ENCODE results near the gene RIMBP2. TPM values are rescaled to one million over a fixed set of nuclear protein-coding genes. Genes with fewer than 3 reads are reported as not detected.

RIMBP2 gene
- total and polyA plus RNA-seq, 2 donors (not counting 1 experiment from before 2014, with no cell fraction given), result 0.17 TPM; not detected in 1

GRCh38 chr12:130552483-130552996 lies 163.6 kb downstream of the RIMBP2 start:
- H3K36me3 ChIP-seq (ENCODE audit: control insufficient read depth, insufficient read depth, low read length), result no peaks in the 10 kb centered on the region
- TF ChIP-seq, protein P1, sequence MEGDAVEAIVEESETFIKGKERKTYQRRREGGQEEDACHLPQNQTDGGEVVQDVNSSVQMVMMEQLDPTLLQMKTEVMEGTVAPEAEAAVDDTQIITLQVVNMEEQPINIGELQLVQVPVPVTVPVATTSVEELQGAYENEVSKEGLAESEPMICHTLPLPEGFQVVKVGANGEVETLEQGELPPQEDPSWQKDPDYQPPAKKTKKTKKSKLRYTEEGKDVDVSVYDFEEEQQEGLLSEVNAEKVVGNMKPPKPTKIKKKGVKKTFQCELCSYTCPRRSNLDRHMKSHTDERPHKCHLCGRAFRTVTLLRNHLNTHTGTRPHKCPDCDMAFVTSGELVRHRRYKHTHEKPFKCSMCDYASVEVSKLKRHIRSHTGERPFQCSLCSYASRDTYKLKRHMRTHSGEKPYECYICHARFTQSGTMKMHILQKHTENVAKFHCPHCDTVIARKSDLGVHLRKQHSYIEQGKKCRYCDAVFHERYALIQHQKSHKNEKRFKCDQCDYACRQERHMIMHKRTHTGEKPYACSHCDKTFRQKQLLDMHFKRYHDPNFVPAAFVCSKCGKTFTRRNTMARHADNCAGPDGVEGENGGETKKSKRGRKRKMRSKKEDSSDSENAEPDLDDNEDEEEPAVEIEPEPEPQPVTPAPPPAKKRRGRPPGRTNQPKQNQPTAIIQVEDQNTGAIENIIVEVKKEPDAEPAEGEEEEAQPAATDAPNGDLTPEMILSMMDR (conservative IDR thresholded peaks at IDR 0.05 in 1 of 2, IDR thresholded peaks at IDR 0.05 in 1 of 2; ENCODE audit: low read depth in 1 of 2, low read length in 2 of 2), result no peak
- TF ChIP-seq EZH2 (IDR thresholded peaks at IDR 0.05; ENCODE audit: low read length, missing control alignments), result no peak

DNA sequence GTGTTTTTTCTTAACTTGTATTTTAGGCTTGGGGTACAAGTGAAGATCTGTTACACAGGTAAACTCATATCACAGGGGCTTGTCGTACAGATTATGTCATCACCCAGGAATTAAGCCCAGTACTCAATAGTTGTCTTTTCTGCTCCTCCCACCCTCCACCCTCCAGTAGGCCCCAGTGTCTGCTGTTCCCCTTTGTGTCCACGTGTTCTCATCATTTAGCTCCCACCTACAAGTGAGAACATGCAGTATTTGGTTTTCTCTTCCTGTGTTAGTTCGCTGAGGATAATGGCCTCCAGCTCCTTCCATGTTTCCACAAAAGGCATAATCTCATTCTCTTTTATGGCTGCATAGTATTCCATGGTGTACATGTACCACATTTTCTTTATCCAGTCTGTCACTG lies 166.7 kb downstream of the RIMBP2 start:
- no peaks in the 10 kb centered on the region for H3K36me3 ChIP-seq (ENCODE audit: control insufficient read depth, insufficient read depth, low read length)
- TF ChIP-seq, protein P1 (conservative IDR thresholded peaks at IDR 0.05 in 1 of 2, IDR thresholded peaks at IDR 0.05 in 1 of 2; ENCODE audit: low read depth in 1 of 2, low read length in 2 of 2), result no peak
- no peak for TF ChIP-seq EZH2 (IDR thresholded peaks at IDR 0.05; ENCODE audit: low read length, missing control alignments)
- H2AFZ ChIP-seq (ENCODE audit: low read length), result no peak overlapping the region
- H3K4me1 ChIP-seq (ENCODE audit: control insufficient read depth, extremely low read depth, insufficient read depth, low read length), result no peaks in the 10 kb centered on the region
- H3K4me3 ChIP-seq (replicated peaks in 1 of 4; ENCODE audit: control extremely low read depth in 1 of 4, insufficient read depth in 1 of 4, low read depth in 3 of 4, low read length in 4 of 4), result no peak overlapping the region
- H3K4me2 ChIP-seq (ENCODE audit: extremely low read depth, insufficient read depth, low read length), result no peak overlapping the region
- H3K9me3 ChIP-seq (ENCODE audit: control insufficient read depth, insufficient read depth, low read depth, low read length), result no peaks in the 10 kb centered on the region
- H3K79me2 ChIP-seq (ENCODE audit: control insufficient read depth, insufficient read depth, low read length), result no peaks in the 10 kb centered on the region
- H3K27ac ChIP-seq (ENCODE audit: insufficient read depth, low read length), result no peak overlapping the region
- H4K20me1 ChIP-seq (ENCODE audit: control insufficient read depth, extremely low read depth, insufficient read depth, low read length), result no peaks in the 10 kb centered on the region
- H3K27me3 ChIP-seq (ENCODE audit: control insufficient read depth, insufficient read depth, low read length), result no peaks in the 10 kb centered on the region
- no peak overlapping the region for H3K9ac ChIP-seq (ENCODE audit: insufficient read depth, low read length)
- no peak for DNase-seq (ENCODE audit: low read depth in 2 of 2)

More at GRCh38 chr12:130552483-130552996, 163.6 kb downstream of the RIMBP2 start:
- Histone ChIP-seq H3K9ac (ENCODE audit: insufficient read depth, low read length) (no peak overlapping the region), H3K27ac (ENCODE audit: insufficient read depth, low read length) (no peak overlapping the region), H4K20me1 (ENCODE audit: control insufficient read depth, extremely low read depth, insufficient read depth, low read length) (no peaks in the 10 kb centered on the region), H2AFZ (ENCODE audit: low read length) (no peak overlapping the region), H3K4me3 (replicated peaks in 1 of 4; ENCODE audit: control extremely low read depth in 1 of 4, insufficient read depth in 1 of 4, low read depth in 3 of 4, low read length in 4 of 4) (no peak overlapping the region), H3K4me1 (ENCODE audit: control insufficient read depth, extremely low read depth, insufficient read depth, low read length) (no peaks in the 10 kb centered on the region), H3K27me3 (ENCODE audit: control insufficient read depth, insufficient read depth, low read length) (no peaks in the 10 kb centered on the region), H3K79me2 (ENCODE audit: control insufficient read depth, insufficient read depth, low read length) (no peaks in the 10 kb centered on the region), H3K9me3 (ENCODE audit: control insufficient read depth, insufficient read depth, low read depth, low read length) (no peaks in the 10 kb centered on the region), H3K4me2 (ENCODE audit: extremely low read depth, insufficient read depth, low read length) (no peak overlapping the region)
- no peak for DNase-seq (ENCODE audit: low read depth in 2 of 2)

DNA sequence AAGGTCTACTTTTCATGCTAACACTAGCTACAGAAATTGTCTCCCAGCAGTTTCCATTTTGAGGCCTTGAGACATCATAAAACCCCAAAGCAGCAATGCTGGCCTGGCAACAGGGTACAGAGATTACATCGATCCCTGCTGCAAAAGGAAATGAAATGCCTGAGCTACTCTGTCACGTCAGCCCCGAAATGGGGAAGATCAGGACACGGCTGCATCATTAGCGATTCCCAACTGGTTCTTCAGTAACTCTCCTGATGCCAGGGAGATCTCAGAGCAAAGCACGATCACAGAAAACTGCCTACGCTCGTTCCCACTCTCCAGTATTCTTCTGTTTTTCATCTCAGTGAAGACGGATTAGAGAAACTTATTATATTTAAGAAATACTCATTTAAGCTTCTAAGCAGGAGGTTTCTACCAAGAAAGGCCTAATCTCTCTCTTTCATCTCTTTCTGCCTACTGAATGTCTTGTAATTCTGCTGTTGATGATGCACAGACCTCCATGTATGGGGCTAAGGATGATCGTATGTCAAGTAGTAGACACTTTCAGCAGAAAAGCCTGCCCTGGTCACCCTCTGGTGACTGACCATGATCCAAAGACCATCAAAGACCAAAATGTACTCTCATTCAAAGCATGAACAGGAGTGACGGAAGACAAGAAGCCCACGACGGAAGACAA lies 168.5 kb downstream of the RIMBP2 start:
- TF ChIP-seq EZH2 (IDR thresholded peaks at IDR 0.05; ENCODE audit: low read length, missing control alignments), result no peak
- TF ChIP-seq, protein P1 (conservative IDR thresholded peaks at IDR 0.05 in 1 of 2, IDR thresholded peaks at IDR 0.05 in 1 of 2; ENCODE audit: low read depth in 1 of 2, low read length in 2 of 2), result no peak
- Histone ChIP-seq H3K9ac (ENCODE audit: insufficient read depth, low read length) (no peak overlapping the region), H3K36me3 (ENCODE audit: control insufficient read depth, insufficient read depth, low read length) (no peaks in the 10 kb centered on the region), H3K4me3 (replicated peaks in 1 of 4; ENCODE audit: control extremely low read depth in 1 of 4, insufficient read depth in 1 of 4, low read depth in 3 of 4, low read length in 4 of 4) (no peak overlapping the region), H3K4me2 (ENCODE audit: extremely low read depth, insufficient read depth, low read length) (no peak overlapping the region), H4K20me1 (ENCODE audit: control insufficient read depth, extremely low read depth, insufficient read depth, low read length) (no peaks in the 10 kb centered on the region), H3K9me3 (ENCODE audit: control insufficient read depth, insufficient read depth, low read depth, low read length) (no peaks in the 10 kb centered on the region), H3K79me2 (ENCODE audit: control insufficient read depth, insufficient read depth, low read length) (no peaks in the 10 kb centered on the region), H3K4me1 (ENCODE audit: control insufficient read depth, extremely low read depth, insufficient read depth, low read length) (no peaks in the 10 kb centered on the region), H2AFZ (ENCODE audit: low read length) (no peak overlapping the region), H3K27ac (ENCODE audit: insufficient read depth, low read length) (no peak overlapping the region), H3K27me3 (ENCODE audit: control insufficient read depth, insufficient read depth, low read length) (no peaks in the 10 kb centered on the region)
- DNase-seq (ENCODE audit: low read depth in 2 of 2), result no peak

All from fibroblast of lung (primary cell).